AG20443 (cell line): Measurements from ENCODE around the gene CTIF.
A peak's percentile ranks its signal among the peaks of the same experiment; 100 is the strongest.
"Not testable (repeated sequence)": the region's sequence is repeated elsewhere in the genome, so short reads cannot be mapped to it uniquely, and the experiment has no call there.

Source experiments
- DNase-seq: peaks from one replicate; pipeline ENCODE4 v3.0.0; 2012; ENCODE audit warnings: low spot score, mixed read lengths

Gene CTIF

DNA sequence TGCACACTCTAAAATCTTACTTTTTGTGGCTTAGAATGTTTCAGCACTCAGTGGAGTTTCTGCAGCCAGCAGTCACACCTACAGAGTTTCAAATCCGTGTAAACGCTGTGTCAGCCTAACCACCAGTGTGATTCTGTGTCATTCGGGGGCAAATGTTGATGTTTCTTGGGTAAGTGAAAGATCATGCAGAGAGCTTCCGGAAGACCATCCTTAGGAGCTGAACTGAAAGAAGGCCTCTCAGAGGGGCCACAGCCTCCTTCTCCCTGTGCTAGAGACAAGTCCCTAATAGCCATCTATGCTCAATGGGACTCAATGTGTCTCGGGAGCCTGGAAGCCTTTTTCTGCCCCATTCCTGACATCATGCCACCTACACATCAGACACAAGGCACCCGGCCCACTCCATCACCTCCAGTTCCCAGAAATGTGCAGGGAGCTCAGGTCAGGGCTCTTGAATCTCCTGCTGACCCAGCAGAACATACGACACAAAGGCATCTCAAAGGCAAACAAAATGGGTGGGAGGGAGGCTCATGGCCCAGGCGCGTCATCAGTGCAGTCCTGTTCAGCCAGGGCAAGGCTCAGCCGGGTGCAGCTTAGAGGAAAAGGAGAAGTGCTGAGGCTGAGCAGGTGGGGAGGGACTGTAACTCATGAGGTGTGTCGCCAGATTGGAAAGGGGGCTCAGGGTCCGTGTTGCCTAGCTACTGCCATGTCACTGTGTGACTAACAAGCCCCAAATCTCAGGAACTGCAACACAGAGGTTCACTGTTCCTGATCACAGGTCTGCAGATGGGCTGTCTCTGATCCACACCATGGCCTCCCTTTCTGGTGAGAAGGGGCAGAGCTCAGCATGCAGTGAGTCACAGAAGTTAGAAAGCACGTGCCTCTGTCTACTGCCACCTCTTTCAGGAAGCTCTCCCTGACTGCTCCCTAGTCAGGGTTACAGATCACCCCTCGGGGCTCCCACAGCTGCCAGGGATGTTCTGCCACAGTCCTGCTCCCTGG lies 329.9 kb downstream of the CTIF start:
- DNase-seq, result no peak

DNA sequence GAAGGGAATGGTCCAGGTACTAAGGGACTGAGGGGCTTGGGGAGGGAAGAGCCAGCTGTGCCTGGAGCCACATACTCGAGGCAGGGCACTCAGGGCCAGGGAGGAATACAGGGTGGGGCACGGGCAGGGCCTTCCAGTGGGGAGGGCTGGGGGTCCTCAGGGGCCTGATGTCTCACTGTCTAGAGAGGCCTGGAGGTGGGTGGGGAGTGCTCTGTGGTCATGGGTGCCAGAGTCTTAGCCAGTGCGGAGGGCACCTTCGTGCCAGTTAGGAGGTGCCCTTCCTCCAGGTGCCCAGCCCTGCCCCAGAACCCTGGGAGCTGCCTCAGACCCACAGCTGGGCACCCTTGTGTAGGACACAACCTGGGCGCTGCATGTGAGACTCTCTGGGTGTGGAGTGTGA lies 330.8 kb downstream of the CTIF start:
- DNase-seq, result no peak

DNA sequence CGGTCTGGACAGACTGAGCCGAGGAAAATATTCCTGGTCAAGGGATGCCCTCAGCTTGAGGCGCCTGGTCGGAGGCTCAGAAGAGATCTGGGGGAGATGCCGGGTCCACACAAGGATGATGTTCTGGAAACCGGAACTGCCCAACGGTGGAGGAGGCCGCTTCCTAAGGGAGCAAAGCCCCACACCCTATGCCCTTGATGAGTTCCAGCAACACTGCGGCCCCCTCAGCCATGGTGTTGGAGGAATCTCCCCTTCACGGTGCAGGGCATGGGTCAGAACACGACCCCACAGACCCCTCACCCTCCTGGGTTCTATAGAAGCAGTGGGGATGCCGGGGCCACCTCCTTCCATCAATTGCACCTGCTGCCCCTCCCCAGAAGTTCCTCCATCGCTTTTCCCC lies 332.1 kb downstream of the CTIF start:
- not testable (repeated sequence) for DNase-seq

DNA sequence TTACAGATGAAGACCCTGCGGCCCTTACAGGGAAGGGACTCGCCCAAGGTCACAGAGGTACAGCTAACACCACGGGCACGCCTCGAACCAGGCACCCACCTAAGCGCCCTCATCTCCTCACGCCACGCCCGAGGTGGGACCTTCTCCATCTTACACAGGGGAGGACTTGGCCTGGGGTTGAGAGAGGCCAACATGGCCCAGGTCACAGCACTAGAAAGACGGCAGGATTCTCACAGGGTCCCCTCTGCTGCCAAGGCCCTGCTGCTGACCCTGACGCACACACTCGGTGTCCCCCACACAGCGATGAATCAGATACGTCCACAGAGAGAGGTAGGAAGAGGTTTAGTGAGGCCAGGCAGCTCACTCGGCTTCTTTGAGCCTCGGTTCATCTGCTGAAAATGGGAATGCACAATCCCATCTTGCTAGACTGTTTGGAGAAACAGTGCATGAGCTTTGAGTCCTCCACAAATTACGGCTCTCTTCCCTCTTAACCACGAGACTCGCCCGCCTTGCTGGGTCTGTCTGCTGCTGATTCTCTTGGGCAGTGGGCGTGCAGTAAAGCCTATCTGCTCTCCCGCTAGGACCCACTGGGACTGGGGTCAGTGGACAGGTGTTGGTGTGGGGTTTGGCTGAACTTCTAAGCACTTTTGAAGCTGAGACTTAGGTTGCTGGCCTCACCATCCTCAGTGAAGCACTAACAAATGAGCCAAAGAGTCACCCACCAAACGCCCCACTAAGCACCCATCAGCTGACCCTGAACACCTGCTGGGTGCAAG lies 332.7 kb downstream of the CTIF start:
- DNase-seq, result no peak

DNA sequence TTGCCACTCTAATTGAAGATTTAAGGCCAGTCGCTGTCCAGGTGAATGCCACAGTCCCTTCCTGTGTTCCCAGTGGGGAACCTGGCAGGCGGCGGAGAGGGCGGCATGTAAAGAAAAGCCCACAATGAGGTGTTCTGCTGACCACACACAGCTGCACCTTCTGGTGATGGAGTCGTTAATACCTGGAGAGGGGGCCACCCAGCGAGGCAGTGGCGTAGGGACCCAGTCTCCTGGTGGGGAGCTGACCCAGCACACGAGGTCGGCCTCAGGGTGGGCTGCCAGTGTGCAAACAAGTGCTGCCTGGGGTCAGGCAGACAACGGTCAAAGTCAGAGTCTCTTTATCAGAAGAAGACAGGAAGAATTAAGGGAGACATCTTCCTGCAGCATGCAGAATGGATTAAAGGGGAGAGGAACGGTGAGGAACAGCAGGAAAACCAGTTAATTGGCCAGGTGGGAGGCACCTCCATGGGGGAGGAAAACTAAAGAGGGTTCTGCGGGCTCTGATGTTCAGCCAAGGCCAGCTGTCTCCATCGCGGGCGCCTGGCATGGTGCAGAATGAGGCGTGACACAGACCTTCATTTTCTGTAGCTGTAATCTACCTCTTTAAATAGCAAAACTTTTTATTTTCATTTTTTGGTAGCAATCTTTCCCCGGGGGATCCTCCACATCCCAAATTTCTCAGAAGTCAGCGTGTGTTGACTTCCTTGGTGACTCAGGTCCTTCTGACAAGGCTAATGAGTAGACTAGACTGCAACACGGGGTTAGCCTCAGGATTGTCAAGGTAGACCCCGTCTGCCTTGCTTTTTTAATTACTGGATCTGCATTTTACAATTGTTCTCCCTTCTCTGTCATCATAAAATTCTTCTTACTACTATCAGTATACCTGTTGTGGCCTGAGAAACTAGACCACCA lies 333.7 kb downstream of the CTIF start:
- DNase-seq, result peak; percentile 52

DNA sequence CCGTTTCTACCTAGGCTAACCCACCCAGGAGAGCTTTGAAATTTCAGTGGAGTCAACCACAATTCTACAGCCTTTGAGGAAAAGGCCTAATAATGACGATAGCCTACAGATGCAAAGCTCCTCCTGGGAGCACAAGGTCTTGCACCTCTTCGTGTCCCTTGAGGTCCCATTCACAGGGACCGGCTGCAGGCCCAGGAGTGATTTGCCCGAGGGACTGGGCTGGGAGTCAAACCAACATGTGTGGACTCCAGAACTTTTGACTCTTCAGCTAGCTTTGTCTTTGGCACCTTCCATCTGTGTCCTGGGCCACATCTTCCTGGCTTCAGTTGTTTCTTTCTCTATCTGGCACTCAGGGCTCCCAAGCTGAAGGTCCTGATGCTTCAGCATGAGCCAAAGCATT lies 335.4 kb downstream of the CTIF start:
- no peak for DNase-seq

DNA sequence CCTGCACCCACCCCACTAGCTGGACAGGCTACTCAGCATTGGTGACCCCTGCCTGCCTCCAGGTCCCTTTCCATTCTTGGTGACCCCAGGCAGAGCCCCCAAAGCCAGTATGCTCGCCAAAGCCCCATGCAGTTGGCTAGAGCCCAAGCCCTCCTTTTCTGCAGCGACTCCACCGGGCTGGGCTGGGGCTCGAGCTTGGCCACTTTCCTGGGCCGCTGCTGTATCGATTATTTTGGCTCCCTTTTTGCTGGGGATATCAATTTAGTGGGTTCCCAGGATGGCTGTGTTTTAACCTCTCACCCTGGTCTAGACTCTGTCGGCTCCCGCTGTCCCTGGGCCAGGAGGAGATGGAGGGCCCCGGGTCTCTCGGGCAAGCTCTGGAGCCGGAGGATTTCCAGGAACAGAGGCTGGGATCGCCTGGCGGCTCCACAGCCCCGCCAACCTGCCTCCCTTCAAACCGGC lies 335.9 kb downstream of the CTIF start:
- DNase-seq, result no peak

DNA sequence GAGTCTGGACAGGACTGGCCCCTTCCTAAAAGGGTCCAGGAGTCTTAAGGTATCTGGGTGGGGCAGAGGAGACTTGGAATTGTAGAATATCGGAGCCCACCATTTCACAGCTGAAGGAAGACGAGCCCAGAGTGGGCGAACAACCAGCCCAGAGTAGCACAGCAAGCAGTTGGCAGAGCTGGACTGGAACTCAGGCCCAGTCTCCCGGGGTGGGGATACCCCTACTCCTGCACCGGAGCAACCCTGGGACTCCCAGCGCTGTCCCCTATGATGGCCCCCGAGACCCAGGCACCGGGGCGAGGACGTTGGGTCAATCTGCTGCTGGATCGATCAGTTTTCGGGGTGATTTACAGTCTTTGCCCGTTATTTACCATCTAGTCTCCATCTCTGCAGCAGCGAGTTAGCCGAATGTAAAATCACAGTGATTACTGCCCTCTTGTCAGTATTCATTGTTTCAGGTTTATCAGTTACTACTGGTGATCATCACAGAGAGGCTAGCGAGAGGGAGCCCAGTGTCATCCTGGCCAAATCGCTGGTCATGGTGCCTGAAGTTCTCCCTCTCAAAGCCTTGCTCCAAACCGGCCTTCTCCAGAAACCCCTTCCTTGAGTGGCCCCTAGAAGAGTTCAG lies 336.6 kb downstream of the CTIF start:
- no peak for DNase-seq

DNA sequence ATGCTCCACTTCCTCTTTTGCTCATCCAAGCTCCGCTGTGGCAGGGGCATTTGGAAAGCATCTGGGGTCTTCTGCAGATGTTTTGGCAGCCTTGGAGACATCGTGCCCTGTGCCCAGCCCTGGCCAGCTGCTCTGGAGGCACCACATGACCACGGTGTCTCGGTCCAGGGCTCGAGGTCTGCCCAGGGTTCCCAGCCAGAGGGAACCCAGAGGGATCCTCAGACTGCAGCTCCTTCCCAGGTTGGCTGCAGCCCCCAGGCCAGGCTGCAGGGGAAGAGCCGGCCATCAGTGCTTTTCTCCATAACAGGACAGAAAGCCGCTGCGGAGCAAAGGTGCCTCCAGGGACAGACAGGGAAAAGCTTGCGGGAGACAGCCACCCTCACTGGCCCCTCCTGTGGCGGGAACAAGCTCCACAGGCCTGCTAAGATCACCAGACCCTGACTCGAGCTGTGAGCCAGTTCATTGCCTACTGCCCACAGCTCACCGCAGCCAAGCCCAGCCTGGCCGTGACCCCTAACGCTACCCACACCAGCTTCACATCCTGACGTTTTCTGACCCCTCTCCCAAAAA lies 337.2 kb downstream of the CTIF start:
- no peak for DNase-seq

DNA sequence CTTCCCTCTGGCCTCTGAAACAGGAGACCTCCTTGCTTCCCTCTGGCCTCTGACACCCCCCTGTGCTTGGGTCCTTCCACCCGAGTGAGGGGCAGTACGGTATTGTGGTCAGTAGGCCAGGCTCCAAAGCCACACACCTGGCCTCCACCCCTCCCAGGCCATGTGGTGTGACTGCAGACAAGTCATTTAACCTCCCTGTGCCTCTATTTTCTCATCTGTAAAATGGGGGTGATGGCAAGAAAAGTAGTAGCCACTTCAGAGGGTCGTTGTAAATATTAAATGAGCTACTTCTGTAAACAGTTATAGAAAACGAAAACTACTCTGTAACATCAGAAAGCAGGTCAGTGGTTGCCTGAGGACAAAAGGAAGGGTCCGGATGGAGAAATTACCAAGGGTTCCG lies 337.8 kb downstream of the CTIF start:
- DNase-seq, result no peak

DNA sequence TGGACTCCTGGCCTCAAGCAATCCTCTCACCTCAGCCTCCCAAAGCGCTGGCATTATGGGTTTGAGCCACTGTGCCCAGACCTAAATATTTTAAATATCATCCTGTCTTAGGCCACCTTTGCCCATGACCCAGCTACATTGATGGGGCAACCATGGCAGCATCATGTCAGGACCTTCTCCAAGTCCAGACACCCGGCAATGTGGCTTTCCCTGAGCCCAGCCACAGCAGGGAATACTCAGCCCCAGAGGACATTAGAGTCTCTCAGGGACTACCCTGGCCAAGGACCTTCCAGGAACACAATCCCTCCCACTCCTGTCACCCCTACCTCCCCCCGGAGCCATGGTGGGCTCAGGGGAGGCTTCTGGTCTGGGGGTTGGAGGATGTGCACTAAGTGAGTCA lies 339.1 kb downstream of the CTIF start:
- DNase-seq, result no peak

DNA sequence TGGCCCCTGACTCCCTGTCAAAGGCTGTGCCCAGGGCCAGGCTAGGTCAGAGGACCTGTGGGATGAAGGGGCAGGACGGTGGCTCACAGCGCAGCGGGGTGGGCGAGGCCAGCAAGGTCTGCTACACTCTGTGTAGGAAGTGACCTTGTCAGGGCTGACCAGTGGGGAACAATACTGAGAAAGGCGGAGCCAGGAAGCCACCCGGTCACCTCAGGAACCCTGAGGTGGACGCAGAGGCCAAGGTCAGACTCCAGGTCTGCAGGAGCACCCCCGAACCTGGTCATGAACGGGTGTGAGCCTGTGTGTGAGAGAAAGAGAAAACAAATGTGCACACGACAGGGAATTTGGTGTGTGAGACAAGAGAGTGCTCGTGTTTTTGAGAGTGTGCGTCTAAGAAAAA lies 339.6 kb downstream of the CTIF start:
- no peak for DNase-seq

DNA sequence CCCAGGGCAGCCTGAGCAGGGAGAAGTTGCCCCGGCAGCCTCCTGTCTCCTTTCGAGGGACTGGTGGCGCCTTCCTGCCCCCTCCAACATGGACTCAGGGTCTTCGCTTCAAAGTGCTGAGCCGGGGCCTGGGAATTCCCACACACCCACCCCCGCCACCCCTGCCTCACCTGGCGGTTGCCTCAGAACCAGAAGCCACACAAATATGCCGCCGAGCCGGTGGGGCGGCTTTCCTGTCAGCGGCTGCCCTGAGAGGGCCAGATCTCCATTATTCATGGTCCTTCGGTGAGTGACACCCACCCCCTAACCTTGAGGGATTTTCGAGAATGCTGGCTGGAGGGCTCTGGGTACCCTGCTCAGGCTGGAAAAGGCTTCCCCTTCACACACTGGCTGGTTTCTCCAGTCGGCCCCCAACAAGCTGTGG lies 340.2 kb downstream of the CTIF start:
- no peak for DNase-seq

DNA sequence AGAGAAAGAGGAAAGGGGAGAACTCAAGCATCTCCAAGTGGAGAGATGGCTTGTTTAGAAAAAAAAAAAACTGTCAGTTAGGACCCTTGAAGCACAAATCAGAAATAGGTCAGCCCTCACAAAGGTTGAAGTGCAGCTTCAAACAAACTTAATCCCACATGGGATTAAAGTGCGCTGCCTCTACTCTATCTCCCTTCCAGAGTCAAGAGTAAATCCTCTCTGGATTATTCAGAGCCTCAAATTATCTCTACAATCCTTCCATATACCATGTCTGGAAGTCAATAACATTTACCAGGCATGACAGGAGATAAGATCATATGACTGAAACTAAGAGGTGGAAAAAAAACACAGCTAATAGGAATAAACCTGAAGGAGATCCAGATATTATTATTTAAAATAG lies 342.1 kb downstream of the CTIF start:
- no peak for DNase-seq

DNA sequence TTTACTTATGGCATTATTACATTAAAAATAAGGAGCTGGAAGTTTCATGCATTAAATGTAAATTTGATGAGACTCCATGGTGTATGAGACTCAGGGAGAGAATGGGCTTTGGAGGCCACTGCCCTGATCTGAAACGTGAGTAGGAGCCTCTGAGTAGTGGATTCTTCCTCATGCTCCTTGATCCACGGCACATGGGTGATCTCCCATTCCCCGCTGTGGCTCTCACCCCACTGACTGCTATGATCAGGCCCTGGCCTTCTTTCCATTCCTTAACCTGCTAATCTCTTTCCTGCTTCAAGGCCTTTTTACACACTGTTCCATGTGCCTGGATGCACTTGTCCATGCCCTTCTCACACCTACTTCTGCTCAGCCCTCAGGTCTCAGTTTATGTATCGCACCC lies 343.5 kb downstream of the CTIF start:
- DNase-seq, result no peak

DNA sequence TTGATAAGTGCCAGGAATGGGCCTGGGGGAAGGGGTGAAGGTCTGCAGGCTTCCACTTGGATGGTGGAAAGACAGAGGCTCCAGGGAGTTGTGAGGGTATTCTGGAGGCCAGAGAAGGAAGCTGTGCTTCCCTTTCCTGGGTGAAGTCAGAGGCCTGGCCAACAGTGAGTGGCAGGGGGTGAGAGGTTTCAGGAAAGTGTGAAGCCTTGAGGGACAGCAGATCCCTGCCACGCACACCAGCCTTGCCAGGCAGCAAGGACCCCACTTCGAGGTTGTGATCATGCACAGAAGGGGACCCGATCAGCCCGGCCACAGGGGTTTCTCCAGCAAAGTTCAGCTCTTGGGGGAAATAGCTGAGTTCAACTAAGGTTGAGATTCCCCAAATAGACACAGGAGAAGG lies 345.5 kb downstream of the CTIF start:
- no peak for DNase-seq

DNA sequence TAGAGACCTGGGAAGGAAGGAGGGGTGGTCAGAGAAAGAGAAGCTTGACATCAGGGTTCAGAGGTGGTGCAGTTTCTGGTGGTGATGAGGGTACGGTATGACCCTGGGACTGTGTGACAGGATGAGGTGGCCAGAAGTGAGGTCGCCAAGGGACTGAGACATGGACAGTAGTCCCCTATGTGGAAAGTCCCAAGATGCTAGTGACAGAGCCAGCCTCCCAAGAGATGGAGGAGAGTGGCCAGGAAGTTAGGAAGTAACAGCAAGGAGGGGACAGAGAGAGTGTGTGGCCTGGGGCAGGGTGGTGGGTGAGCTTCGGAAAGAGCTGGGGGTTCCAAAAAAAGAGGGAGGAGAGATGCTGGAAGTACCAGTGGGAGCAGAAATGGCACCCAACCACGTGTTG lies 345.9 kb downstream of the CTIF start:
- DNase-seq, result no peak

DNA sequence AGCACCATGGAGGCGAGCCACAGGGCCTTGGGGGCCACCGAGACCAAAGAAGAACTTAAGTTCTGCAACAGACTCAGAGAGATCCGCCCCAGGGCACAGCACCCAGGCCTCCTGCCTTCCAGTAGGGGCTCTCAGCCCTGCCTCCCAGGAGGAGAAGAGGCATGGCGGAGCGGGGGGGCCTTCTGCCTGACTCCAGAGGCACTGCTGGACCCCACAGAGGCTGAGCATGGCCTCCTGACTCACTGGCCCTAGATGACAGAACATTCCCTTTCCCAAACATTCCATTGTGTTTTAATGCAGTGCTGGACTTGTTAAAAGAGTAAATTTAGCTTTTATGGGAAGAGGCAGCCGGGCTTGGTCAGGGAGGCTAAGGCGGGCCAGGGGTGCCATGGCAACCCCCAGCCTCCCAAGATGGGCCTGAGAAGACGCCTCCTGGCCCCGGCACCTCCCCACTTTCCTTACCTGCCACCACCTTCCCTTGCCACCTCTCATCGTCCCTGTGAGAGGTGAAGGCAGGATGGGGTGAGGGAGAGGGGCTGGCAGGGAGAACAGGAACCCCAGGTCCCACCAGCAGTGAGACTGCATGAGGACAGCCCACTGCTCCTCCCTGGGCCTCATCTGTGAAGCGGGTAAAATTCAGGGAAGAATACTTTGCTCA lies 346.6 kb downstream of the CTIF start:
- DNase-seq, result no peak

DNA sequence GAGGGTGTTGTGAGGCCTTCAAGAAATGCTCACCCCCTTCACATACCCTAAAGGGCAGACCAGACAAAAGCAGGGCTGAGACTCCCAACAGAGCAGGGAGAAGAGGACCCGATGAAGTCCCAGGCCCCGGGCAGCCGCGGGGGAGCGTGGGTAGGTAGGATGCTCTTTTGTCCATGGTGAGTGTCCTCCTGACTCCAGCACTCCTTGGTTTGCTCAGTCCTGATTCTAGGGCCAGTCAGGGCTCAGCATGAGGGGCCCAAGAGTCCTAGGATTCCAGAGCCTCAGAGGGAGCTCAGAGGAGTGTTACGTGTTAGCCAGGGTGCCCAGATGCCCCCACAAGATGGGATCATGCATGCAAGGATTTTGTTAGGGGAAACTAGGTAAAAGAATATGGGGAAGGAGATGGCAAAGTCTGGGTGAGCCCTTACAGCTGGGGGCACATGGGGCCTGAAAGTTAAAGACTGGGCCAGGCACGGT lies 347.1 kb downstream of the CTIF start:
- DNase-seq, result no peak

DNA sequence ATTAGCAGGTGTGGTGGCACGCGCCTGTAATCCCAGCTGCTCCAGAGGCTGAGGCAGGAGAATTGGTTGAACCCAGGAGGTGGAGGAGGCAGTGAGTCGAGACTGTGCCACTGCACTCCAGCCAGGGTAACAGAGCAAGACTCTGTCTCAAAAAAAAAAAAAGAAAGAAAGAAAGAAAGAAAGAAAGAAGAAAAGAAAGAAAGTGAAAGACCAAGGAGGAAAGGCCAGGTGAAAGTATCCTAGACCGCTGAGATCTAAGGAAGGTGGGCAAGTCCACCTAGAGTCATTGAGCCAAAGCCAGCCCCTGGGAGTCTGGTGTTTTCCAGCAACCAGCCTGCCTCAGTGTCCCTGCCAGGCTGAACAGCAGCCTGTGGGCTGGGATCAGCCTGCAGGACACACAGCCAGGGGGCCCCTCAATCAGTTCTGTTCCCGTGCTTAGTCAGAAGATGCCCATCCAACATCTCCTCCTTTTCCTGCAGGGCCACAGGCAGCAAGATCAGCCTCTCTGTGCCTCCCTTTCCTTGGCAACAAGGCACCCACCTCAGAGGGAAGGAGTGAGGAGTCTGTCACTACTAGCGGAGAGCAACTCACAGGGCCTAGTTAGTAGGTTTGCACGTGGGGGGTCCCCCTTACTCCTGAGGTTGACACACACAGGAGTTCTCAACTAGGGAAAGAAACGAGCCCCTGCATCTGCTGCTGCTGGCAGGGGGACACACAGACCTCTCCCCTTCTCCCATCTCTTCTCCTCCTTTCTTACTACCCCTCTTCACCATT lies 347.9 kb downstream of the CTIF start:
- no peak for DNase-seq
